ENCODE measurements around the gene SPRYD4.

Gene SPRYD4

DNA sequence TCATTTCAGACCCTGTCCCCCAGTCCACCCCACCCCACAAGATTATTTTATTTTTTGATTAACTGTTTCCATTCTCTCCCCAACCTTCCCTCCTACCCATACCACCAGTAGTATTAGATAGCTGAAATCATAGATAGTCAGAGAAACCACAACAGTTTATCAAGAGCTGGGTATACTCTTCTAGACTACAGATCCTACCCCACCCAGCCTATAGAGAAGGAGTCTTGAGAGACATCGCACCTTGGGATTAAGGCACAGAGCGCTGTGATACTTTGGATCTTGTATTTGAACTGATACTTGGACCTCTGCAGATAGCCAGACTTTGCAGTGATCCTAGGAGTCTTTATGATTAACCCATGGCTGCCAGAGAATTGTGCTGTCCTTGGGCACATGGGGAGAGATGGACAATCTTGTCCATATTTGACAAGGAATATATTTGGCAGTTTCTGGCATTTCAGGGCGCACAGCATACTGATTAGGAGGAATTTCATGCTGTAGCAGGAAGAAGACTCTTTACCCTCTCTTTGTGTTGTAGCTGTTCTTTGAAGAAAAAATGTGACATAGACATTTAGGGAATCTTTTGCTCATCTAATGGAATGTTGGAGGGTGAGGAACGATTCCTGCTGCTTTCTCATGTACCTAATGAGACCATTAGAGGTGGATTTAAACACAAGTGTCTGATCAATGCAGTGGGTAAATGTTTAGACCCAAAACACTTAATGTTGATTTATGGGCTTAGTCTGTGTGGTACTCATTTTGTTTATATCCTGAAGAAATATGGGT is 54.2 kb downstream of the SPRYD4 start:
- peak; percentile 64 for ATAC-seq
- TF ChIP-seq TOX (CRISPR knock-in tag; IDR thresholded peaks at IDR 0.05; ENCODE audit: borderline replicate concordance), result no peak
- no peak for TF ChIP-seq ZNF565 (CRISPR knock-in tag; conservative IDR thresholded peaks at IDR 0.05; ENCODE audit: low read depth)
- TF ChIP-seq CREB5 (CRISPR knock-in tag; IDR thresholded peaks at IDR 0.05; ENCODE audit: low read depth), result no peak
- TF ChIP-seq ZC3H10 (CRISPR knock-in tag; IDR thresholded peaks at IDR 0.05), result no peak
- TF ChIP-seq ESRRG (CRISPR knock-in tag; IDR thresholded peaks at IDR 0.05), result no peak
- no peak for TF ChIP-seq ARNTL (CRISPR knock-in tag; IDR thresholded peaks at IDR 0.05; ENCODE audit: borderline replicate concordance, low read depth)

- ATAC-seq, result no peak
- TF ChIP-seq TOX (CRISPR knock-in tag; IDR thresholded peaks at IDR 0.05; ENCODE audit: borderline replicate concordance) (no peak), ZNF565 (CRISPR knock-in tag; conservative IDR thresholded peaks at IDR 0.05; ENCODE audit: low read depth) (no peak), RARB (CRISPR knock-in tag; IDR thresholded peaks at IDR 0.05) (no peak), TCF4 (CRISPR knock-in tag; IDR thresholded peaks at IDR 0.05; ENCODE audit: borderline replicate concordance) (no peak), ARNTL (CRISPR knock-in tag; IDR thresholded peaks at IDR 0.05; ENCODE audit: borderline replicate concordance, low read depth) (no peak), CREB5 (CRISPR knock-in tag; IDR thresholded peaks at IDR 0.05; ENCODE audit: low read depth) (no peak)
- TF ChIP-seq, protein P1, sequence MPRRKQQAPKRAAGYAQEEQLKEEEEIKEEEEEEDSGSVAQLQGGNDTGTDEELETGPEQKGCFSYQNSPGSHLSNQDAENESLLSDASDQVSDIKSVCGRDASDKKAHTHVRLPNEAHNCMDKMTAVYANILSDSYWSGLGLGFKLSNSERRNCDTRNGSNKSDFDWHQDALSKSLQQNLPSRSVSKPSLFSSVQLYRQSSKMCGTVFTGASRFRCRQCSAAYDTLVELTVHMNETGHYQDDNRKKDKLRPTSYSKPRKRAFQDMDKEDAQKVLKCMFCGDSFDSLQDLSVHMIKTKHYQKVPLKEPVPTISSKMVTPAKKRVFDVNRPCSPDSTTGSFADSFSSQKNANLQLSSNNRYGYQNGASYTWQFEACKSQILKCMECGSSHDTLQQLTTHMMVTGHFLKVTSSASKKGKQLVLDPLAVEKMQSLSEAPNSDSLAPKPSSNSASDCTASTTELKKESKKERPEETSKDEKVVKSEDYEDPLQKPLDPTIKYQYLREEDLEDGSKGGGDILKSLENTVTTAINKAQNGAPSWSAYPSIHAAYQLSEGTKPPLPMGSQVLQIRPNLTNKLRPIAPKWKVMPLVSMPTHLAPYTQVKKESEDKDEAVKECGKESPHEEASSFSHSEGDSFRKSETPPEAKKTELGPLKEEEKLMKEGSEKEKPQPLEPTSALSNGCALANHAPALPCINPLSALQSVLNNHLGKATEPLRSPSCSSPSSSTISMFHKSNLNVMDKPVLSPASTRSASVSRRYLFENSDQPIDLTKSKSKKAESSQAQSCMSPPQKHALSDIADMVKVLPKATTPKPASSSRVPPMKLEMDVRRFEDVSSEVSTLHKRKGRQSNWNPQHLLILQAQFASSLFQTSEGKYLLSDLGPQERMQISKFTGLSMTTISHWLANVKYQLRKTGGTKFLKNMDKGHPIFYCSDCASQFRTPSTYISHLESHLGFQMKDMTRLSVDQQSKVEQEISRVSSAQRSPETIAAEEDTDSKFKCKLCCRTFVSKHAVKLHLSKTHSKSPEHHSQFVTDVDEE (CRISPR knock-in tag; IDR thresholded peaks at IDR 0.05), result no peak
Observed at GRCh38 chr12:56528846-56529245, 60.5 kb downstream of the SPRYD4 start.

Data from SK-N-SH treated with all-trans-retinoic acid at 6 μM for 48 hours (cell line).